ENCODE results near the gene UBP1.
"Not testable (repeated sequence)": the region's sequence is repeated elsewhere in the genome, so short reads cannot be mapped to it uniquely, and the experiment has no call there.

UBP1 gene

DNA sequence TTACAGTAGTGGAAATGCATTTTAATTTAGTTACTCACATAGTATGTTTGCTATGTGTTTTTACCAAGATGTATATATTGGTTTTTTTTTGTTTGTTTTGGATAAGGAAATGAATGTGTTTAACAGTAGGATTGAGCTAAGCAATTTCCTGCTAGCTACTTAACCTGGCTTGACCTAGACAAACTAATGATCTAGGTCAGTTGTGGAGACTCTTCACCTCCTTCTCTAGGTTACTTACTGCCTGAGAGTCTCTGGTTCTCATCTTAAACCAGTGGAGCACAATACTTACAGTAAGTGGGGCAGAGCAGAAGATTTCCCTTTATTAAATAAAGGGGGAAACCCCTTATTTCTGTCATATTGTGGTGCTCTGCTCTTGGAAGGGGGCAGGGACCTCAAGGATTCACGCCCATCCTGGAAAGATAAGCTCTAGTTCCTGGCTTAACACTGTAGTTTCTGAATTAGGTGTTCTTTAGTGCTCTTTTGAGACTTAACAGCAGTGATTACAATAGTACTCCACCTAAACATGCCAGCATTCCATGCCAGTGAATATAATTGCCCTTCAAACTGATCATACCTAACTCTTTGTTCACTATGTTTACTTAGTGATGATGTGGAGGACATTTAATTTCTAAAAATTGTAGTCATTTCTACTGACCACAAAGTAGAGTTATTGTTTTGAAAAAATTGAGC lies 79.9 kb downstream of the UBP1 start:
- no peak for TF ChIP-seq ZFX (IDR thresholded peaks at IDR 0.05; ENCODE audit: borderline replicate concordance)
- TF ChIP-seq, protein P1, sequence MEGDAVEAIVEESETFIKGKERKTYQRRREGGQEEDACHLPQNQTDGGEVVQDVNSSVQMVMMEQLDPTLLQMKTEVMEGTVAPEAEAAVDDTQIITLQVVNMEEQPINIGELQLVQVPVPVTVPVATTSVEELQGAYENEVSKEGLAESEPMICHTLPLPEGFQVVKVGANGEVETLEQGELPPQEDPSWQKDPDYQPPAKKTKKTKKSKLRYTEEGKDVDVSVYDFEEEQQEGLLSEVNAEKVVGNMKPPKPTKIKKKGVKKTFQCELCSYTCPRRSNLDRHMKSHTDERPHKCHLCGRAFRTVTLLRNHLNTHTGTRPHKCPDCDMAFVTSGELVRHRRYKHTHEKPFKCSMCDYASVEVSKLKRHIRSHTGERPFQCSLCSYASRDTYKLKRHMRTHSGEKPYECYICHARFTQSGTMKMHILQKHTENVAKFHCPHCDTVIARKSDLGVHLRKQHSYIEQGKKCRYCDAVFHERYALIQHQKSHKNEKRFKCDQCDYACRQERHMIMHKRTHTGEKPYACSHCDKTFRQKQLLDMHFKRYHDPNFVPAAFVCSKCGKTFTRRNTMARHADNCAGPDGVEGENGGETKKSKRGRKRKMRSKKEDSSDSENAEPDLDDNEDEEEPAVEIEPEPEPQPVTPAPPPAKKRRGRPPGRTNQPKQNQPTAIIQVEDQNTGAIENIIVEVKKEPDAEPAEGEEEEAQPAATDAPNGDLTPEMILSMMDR (IDR thresholded peaks at IDR 0.05): no peak

DNA sequence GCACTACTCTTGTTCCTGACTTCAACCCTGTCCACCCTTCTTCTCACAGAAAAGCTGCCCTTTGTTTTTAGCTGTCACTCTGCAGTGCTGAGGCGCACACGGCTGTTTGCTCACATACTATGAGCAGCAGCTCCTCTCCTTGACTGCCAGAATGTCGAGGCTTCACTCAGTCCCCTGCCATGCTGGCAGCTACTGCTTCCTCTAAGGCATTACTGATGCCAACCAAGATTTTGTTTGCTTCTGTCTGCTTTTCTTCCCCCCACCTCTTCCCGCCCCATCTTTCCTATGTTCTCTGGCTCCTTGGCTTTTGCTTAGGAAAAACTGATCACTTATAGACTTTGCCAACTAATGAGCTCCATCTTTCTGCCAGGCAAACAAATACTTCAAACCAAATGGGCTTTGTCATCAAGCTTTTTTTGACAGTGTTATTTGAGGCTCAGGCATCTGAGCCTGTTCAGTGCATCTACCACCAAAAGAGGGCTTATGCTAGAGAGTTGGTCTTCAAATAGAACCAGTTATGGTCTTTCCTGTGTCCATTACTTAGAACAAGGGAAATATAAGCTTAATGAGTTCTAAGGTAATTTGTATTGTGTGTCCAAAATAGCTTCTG lies 81.9 kb downstream of the UBP1 start:
- H3K27ac ChIP-seq: no peak overlapping the region
- TF ChIP-seq, protein P1 (IDR thresholded peaks at IDR 0.05): no peak
- no peak for TF ChIP-seq ZFX (IDR thresholded peaks at IDR 0.05; ENCODE audit: borderline replicate concordance)

More for the DNA sequence above, 79.9 kb downstream of the UBP1 start:
- no peak overlapping the region for H3K27ac ChIP-seq

DNA sequence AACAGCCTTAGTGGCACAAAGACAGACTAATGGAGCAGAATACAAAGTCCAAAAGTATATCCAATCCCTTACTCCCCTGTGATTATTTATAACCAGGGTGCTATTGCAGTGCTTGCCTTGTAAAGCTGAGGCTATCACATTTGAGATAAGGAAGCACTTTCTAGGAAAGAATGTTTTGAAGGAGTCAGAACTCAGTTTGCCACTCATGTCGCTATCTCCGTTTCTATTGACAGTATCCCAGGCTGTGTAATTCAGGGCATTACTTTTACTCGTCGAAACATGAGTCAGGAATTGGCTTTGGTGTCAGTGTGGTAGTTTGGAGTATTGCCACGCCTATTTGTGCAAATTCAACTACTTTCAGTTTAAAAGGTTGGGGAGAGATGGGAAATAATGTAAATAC lies 84.6 kb downstream of the UBP1 start:
- H3K27ac ChIP-seq: no peak overlapping the region
- TF ChIP-seq, protein P1 (IDR thresholded peaks at IDR 0.05): no peak
- TF ChIP-seq ZFX (IDR thresholded peaks at IDR 0.05; ENCODE audit: borderline replicate concordance): no peak

DNA sequence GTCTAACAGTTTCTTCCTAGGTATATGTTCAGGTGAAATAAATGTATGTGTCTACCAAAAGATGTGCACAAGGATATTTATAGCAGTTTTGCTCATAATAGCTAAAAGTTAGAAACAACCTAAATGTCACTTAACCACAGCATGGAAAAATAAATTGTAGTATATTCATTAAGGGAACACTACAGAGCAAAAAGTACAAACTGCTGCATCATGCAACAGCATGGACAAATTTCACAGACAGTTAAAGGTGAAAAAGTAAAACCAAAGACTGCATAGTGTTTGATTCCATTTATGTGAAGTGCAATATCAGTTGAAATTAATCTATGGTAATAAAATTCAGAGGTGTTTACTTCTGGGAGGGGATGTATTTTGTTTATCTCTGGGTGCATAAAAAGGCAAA lies 100.4 kb downstream of the UBP1 start:
- TF ChIP-seq ZFX (IDR thresholded peaks at IDR 0.05; ENCODE audit: borderline replicate concordance): no peak
- TF ChIP-seq, protein P1 (IDR thresholded peaks at IDR 0.05): no peak
- no peak overlapping the region for H3K27ac ChIP-seq

DNA sequence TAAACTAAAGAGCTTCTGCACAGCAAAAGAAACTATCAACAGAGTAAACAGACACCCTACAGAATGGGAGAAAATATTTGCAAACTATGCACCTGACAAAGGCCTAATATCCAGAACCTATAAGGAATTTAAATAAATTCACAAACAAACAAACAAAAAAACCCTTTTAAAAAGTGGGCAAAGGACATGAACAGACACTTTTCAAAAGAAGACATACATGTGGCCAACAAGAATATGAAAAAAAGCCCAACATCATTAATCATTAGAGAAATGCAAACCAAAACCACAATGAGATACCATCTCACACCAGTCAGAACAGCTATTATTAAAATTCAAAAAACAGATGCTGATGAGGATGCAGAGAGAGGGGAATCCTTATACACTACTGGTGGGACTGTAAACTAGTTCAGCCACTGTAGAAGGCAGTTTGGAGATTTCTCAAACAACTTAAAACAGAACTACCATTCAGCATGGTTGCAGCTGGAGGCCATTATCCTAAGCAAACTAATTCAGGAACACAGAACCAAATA lies 101.2 kb downstream of the UBP1 start:
- H3K27ac ChIP-seq: not testable (repeated sequence)
